Stomach (tissue), 4 donors: ENCODE results near the gene CHD3.
A peak's percentile ranks its signal among the peaks of the same experiment; 100 is the strongest.

ENCODE experiments used
- CTCF ChIP-seq, 7 experiments: fragments of 450-650 bp in 4 of 7; fragments of 200-600 bp in 3 of 7; sonication (generic) in 3 of 7; IDR thresholded peaks; one replicate each; pipeline ENCODE4 v1.5.1; 2016 to 2019; ENCODE audit warnings: antibody characterized with exemption in 7 of 7, control low read depth in 2 of 7, mild to moderate bottlenecking in 1 of 7
- EP300 ChIP-seq: sonication (generic); formaldehyde crosslinking; IDR thresholded peaks from one replicate; pipeline ENCODE4 v1.6.1; 2017; ENCODE audit warnings: antibody characterized with exemption
- POLR2A ChIP-seq, 4 donors: fragments of 450-650 bp; IDR thresholded peaks; one replicate each; pipeline ENCODE4 v1.6.1; 2016; ENCODE audit warnings: antibody characterized with exemption in 4 of 4, control low read depth in 2 of 4, mild to moderate bottlenecking in 1 of 4, moderate library complexity in 1 of 4
- POLR2AphosphoS5 ChIP-seq, 3 donors: sonication (generic); formaldehyde crosslinking; IDR thresholded peaks; one replicate each; pipeline ENCODE4 v1.6.1; 2016; ENCODE audit warnings: antibody characterized with exemption in 3 of 3

GRCh38 chr17:7856811-7857712, 31.5 kb upstream of the CHD3 start, which contains the start of gene NAA38:
- TF ChIP-seq POLR2A (IDR thresholded peaks at IDR 0.05), result no peak
- TF ChIP-seq CTCF (IDR thresholded peaks at IDR 0.05), result peak in 4 of 7 experiments; percentile 9 to 71 (median 40)
- peak; percentile 79 to 92 (median 89) for TF ChIP-seq POLR2AphosphoS5 (IDR thresholded peaks at IDR 0.05)
- TF ChIP-seq EP300, result no peak
